Measurements from ENCODE around the gene SBSN.

GRCh38 chr19:35519291-35519690 lies 8.8 kb downstream of the SBSN start:
- TF ChIP-seq SP1 (IDR thresholded peaks at IDR 0.05) (no peak), LEF1 (IDR thresholded peaks at IDR 0.05; ENCODE audit: borderline replicate concordance) (no peak), HDGF (IDR thresholded peaks at IDR 0.05; ENCODE audit: borderline replicate concordance) (no peak), NFRKB (IDR thresholded peaks at IDR 0.05) (no peak), FOXM1 (IDR thresholded peaks at IDR 0.05; ENCODE audit: borderline replicate concordance) (no peak), CTBP1 (IDR thresholded peaks at IDR 0.05; ENCODE audit: borderline replicate concordance) (no peak), TARDBP (IDR thresholded peaks at IDR 0.05) (no peak), FOXK2 (IDR thresholded peaks at IDR 0.05) (no peak)
- TF ChIP-seq, protein P1, sequence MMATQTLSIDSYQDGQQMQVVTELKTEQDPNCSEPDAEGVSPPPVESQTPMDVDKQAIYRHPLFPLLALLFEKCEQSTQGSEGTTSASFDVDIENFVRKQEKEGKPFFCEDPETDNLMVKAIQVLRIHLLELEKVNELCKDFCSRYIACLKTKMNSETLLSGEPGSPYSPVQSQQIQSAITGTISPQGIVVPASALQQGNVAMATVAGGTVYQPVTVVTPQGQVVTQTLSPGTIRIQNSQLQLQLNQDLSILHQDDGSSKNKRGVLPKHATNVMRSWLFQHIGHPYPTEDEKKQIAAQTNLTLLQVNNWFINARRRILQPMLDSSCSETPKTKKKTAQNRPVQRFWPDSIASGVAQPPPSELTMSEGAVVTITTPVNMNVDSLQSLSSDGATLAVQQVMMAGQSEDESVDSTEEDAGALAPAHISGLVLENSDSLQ (IDR thresholded peaks at IDR 0.05), result no peak

Data from HEK293T (cell line).